ENCODE data around the gene OTUD3.
A peak's percentile ranks its signal among the peaks of the same experiment; 100 is the strongest.

The OTUD3 gene

DNA sequence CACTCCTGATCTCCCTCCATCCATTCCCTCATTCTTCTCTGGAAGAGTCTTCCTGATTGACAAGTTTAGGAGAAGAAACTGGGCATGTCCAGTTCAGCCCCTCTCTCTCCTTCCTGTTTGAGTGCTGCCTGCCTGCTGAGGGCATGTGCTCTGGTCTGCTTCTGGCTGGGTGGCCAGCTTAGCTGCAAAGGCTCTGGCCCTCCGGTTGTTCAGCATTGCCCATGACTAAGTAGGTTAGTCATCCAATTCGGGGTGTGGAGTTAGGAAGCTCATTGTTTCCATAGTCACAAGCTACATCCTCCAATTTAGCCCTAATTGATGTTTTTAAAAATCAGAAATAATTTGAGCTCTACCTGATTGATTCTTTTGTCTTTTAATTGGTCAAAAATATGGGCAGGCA is 66.8 kb downstream of the OTUD3 start:
- DNase-seq (ENCODE audit: low read depth): peak; percentile 78

DNA sequence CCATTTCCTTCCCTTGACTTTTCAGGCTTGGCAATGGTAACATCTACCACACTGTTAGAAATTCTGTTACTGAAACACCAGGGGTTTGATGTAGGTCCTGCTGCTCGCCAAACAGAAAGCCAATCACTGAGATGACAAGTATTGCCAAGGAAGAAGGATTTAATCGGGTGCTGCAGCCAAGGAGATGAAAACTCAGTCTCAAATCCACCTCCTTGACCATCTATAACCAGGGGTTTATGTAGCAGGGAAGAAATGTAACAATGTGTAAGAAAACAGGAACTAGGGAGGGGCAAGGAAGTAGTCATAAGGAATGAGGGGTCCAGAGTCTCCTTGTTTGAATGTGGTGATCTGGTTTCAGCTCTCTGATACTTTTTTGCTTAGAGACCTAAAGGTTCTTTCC is 71.9 kb downstream of the OTUD3 start:
- DNase-seq (ENCODE audit: low read depth): no peak

DNA sequence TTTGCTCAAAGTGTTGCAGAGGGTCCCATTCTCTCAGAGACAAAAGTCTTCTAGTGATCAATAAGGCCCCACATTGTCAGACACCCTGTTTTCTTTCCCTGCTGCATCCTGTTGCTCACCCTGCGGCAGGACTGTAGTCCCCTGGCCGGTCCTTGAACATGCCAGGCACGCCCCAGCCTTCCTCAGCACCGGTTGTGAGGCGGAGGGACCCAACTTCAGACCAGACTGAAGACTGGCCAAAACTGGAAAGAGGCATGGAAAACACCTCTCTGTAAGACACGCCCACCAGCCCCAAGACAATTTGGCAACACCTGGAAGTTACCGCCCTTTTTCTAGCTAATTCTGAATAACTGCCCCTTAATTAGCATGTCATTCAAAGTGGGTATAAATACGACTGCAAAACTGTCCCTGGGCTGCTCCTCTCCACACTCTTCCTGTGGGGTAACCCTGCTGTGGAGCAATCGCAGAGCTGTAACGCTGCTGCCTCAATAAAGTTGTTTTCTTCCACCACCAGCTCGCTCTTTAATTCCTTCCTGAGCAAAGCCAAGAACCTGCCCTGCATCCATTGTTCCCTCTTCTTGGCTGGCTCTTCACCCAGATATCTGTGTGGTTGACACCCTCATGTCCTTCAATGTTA is 73.5 kb downstream of the OTUD3 start:
- DNase-seq (ENCODE audit: low read depth): no peak

DNA sequence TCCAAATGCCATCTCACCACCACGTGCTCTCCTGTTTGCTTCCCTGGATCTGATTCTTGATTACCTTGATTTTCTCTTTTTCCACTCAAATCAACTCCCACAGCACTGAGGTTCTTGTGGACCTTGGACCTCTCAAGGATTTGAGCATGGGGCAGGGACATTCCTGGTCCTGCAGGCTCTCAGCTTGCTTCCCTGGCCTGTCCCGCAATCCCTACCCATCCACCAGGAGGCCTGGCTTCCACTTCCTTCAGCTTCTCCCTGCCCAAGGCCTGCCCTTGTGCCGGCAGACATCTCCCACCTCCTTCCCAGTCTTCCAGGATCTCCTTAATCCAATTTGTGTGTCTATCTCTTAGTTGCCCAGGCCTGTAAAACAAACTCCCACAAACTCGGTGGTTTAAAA is 75.6 kb downstream of the OTUD3 start:
- DNase-seq (ENCODE audit: low read depth): no peak

DNA sequence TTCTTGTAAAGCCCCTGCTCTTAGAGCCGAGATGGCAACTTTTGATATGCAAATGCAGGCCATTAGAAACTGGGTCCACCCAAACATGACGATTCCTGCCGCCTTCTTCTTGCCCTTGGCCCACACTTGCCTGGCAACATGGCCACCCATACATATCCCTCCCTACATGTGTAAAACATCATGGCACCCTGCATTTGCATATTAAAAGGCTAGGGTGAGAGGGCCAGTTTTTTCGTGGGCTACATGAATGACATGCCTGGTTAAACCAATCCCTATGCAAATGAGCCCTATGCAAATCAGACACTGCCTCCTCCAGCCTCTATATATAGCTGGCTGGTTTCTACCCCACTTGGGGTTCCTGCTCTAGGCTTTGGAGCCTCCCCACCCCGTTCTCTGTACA is 78.4 kb downstream of the OTUD3 start:
- no peak for DNase-seq (ENCODE audit: low read depth)
